Mucosa of descending colon (tissue), 3 donors: ENCODE data around the gene MAEA. TPM values are rescaled to one million over a fixed set of nuclear protein-coding genes. Genes with fewer than 3 reads are reported as not detected.
A peak's percentile ranks its signal among the peaks of the same experiment; 100 is the strongest.

Experiments used
- ATAC-seq: fragments of 200-7000 bp; cut with Tn5 transposase; one replicate; pipeline ENCODE4 v1.9.1; 2020; ENCODE audit warnings: mild to moderate bottlenecking, moderate library complexity
- DNase-seq, 3 donors: peaks; one replicate each; pipeline ENCODE4 v3.0.0-alpha.2; 2020
- H3K36me3 ChIP-seq: fragments of 200-600 bp; one replicate; pipeline ENCODE4 v1.8.0; 2021; ENCODE audit warnings: low read depth, mild to moderate bottlenecking
- H3K4me1 ChIP-seq: fragments of 200-600 bp; one replicate; pipeline ENCODE4 v1.8.0; 2021; ENCODE audit warnings: low read depth, mild to moderate bottlenecking
- H3K4me3 ChIP-seq: fragments of 200-600 bp; one replicate; pipeline ENCODE4 v1.8.0; 2021; ENCODE audit warnings: mild to moderate bottlenecking
- H3K9me3 ChIP-seq: fragments of 200-600 bp; one replicate; pipeline ENCODE4 v1.8.0; 2021; ENCODE audit warnings: mild to moderate bottlenecking
- intact Hi-C, 2 donors: fragments of 100-400 bp; cut with DNase I in 1 of 2; cut with micrococcal nuclease in 1 of 2; formaldehyde crosslinking; loops; one replicate each; pipeline versions ENCODE4 v1.11.0 to v1.11.1; 2022; cut with DNase I, micrococcal nuclease
- total RNA-seq, 3 donors: library from RNA; stranded (reverse); fragmentation: NEBNext Ultra II Directional in 2 of 3; extraction: Animal tissue kit (Norgen Biotek cat#: 25700) in 2 of 3; gene quantifications; one replicate each; pipeline versions ENCODE4 v1.2.1 to v1.2.4, GENCODE V29; 2021 to 2023
- TF ChIP-seq, protein P1 (sequence below): fragments of 200-600 bp; IDR thresholded peaks from one replicate; pipeline ENCODE4 v1.8.0; 2022; ENCODE audit warnings: antibody characterized with exemption, mild to moderate bottlenecking
- donor health status: DM: no; HTN: no; CAD: no; lungs with moderate emphysema.
- donor health status: DM: no; HTN: no; CAD: no.
- donor health status: DM: no; HTN: yes; CAD: no.

MAEA gene
- total RNA-seq, 3 donors from 2014 or later: 75.5 to 112 (median 98.4) TPM

DNA sequence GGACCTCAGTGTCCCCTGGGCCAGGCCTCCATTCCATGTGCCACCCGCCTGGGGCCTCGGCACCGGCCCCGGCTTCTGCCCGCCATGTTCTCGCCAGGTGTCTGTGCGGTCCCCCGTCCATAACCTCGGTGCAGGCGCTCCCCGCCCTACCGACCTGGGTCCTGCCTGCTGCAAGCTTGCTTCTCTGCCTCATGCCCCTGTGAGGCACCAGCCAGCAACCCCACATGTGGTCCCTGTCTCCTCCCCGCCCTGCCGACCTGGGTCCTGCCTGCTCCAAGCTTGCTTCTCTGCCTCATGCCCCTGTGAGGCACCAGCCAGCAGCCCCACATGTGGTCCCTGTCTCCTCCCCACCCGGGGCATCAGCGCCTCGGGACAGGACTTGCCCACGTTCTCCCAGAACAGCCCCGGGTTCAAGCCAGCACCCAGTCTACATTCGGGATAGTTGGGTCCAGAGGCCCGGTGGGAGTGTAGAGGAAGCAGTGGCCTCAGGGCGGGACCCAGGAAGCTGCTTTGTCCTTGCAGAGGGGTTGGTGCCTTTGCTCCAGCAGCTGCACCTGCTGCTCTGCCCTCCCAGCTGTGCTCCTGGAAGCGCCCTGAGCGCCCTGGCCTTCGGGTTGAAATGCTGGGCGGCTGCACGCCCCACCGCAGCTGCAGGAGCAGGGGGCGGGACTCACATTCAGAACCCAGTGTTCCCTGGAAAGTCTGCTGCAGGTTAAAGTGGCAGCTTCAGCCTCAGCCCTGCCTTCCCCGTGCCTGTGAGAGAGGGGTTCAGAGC, 37.2 kb downstream of the MAEA start:
- H3K36me3 ChIP-seq: no peaks in the 10 kb centered on the region
- no peak overlapping the region for H3K4me3 ChIP-seq
- no peak for ATAC-seq
- TF ChIP-seq, protein P1, sequence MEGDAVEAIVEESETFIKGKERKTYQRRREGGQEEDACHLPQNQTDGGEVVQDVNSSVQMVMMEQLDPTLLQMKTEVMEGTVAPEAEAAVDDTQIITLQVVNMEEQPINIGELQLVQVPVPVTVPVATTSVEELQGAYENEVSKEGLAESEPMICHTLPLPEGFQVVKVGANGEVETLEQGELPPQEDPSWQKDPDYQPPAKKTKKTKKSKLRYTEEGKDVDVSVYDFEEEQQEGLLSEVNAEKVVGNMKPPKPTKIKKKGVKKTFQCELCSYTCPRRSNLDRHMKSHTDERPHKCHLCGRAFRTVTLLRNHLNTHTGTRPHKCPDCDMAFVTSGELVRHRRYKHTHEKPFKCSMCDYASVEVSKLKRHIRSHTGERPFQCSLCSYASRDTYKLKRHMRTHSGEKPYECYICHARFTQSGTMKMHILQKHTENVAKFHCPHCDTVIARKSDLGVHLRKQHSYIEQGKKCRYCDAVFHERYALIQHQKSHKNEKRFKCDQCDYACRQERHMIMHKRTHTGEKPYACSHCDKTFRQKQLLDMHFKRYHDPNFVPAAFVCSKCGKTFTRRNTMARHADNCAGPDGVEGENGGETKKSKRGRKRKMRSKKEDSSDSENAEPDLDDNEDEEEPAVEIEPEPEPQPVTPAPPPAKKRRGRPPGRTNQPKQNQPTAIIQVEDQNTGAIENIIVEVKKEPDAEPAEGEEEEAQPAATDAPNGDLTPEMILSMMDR: no peak
- peaks cover 5% of the 10 kb centered on the region for H3K4me1 ChIP-seq
- no peaks in the 10 kb centered on the region for H3K9me3 ChIP-seq
- intact Hi-C loops: no loop called here
- peak in 1 of 3 donors; percentile 17 for DNase-seq

- intact Hi-C loops: no loop called here
- Histone ChIP-seq H3K9me3 (no peaks in the 10 kb centered on the region), H3K4me1 (peaks cover 5% of the 10 kb centered on the region), H3K36me3 (no peaks in the 10 kb centered on the region), H3K4me3 (no peak overlapping the region)
- TF ChIP-seq, protein P1: no peak
- ATAC-seq: no peak
- no peak for DNase-seq
These were observed 38.0 kb downstream of the MAEA start for GRCh38 chr4:1327526-1328266.

DNA sequence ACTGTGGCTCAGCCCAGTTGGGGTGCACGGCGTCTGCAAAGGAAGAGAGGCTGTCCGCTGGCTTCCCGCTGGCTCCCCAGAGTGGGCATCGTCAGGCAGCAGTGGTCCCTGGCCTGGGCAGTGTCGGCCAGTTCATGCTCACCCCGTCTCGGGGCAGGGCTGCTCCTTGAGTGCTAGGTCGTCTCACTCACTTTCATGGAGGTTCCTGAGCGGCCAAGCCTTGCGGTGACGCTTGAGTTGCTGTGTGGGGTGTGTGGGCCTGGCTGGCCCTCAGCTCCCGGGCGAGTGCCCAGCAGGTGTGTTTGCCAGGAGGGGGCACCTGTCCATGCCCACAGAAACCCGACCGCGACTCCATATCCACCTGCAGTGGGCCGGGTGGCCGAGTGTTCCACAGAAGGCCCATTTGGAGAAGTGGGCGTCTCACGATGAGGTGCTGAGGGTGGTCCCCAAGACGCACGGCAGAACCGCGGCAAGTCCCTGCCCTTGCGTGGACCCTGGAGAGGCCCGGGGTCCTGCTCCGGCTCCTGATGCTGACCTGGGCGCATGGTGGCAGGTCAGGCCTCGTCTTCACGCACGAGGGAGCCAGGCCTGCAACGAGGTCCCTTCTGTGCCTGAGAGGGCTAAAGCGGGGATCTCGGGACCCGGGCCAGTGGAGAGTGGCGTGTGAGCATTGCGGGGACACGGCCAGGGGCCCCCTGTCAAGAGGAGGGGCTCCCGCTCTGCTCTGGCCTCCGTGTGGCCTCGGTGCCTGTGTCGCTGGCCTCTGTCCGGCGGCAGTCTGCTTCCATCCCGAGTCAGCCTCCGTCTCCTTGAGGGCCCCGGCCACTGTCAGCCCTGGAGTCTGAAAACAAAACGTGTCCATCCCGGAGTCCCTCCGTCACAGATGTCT, 38.8 kb downstream of the MAEA start:
- Histone ChIP-seq H3K4me3 (no peak overlapping the region), H3K4me1 (peaks cover 5% of the 10 kb centered on the region), H3K36me3 (no peaks in the 10 kb centered on the region), H3K9me3 (no peaks in the 10 kb centered on the region)
- TF ChIP-seq, protein P1: no peak
- intact Hi-C loops: no loop called here
- DNase-seq: peak in 1 of 3 donors; percentile 52
- no peak for ATAC-seq

- intact Hi-C loops: no loop called here
These were observed 40.0 kb downstream of the MAEA start for GRCh38 chr4:1329408-1330371.

More at GRCh38 chr4:1329408-1330371, 40.0 kb downstream of the MAEA start:
- H3K4me1 ChIP-seq: peaks cover 5% of the 10 kb centered on the region
- DNase-seq (peak in 1 of 3 donors; percentile 54), ATAC-seq (peak; percentile 18)
- TF ChIP-seq, protein P1: no peak
- no peaks in the 10 kb centered on the region for H3K36me3 ChIP-seq
- no peak overlapping the region for H3K4me3 ChIP-seq
- H3K9me3 ChIP-seq: no peaks in the 10 kb centered on the region
